ENCODE measurements around the gene AQP12B.
A peak's percentile ranks its signal among the peaks of the same experiment; 100 is the strongest.

Gene AQP12B

DNA sequence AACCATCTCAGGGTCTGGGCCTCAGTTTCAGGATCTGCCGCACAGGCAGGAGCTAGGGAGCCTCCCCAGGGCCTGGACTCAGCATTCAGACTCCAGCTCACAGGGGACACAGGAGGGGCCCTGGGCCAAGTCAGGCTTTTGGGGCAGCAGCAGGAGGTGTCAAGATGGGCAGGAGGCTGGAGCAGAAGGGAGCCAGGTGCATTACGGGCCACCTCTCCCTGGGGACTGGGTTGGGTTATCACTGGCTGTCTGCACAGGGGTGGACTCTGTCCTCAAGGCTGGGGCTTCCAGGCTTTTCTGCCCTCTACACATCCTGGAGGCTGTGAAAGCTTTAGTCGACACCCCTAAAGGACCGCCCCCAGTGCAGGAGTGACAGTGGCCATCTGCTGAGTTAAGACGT is 29.0 kb upstream of the AQP12B start:
- Histone ChIP-seq H3K9me3 (no peaks in the 10 kb centered on the region), H3K4me2 (no peak overlapping the region), H3K4me1 (peaks cover 19% of the 10 kb centered on the region), H3K36me3 (no peaks in the 10 kb centered on the region), H4K20me1 (no peaks in the 10 kb centered on the region), H3K4me3 (no peak overlapping the region), H3K9ac (no peak overlapping the region), H3K27me3 (no peaks in the 10 kb centered on the region), H3K27ac (no peak overlapping the region)
- no peak for TF ChIP-seq Cebpa-rat (IDR thresholded peaks at IDR 0.05)

DNA sequence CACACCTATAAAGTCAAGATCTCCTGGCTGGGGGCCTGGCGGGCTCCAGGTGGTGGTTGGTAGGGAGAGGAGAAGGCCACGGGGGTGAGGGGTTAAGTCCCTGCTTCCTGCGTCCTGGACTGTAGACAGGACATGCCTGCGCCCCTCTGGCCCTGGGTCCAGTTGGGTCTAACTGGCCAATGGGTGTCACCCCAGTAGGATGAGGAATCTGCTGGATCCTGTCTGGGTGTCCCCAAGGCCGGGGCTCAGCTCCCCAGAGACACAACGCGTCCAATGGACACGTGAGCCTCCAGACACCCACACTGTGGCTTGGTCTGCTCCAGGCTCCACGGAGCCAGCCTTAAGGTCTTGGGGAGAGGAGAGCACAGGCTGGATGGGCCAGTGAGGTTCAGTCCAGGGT is 28.6 kb upstream of the AQP12B start:
- no peak overlapping the region for H3K27ac ChIP-seq
- no peak overlapping the region for H3K9ac ChIP-seq
- no peak for TF ChIP-seq Cebpa-rat (IDR thresholded peaks at IDR 0.05)
- no peaks in the 10 kb centered on the region for H3K27me3 ChIP-seq
- H3K9me3 ChIP-seq, result no peaks in the 10 kb centered on the region
- no peak overlapping the region for H3K4me3 ChIP-seq
- H3K4me1 ChIP-seq, result peaks cover 18% of the 10 kb centered on the region
- H4K20me1 ChIP-seq, result no peaks in the 10 kb centered on the region
- no peaks in the 10 kb centered on the region for H3K36me3 ChIP-seq
- H3K4me2 ChIP-seq, result no peak overlapping the region

DNA sequence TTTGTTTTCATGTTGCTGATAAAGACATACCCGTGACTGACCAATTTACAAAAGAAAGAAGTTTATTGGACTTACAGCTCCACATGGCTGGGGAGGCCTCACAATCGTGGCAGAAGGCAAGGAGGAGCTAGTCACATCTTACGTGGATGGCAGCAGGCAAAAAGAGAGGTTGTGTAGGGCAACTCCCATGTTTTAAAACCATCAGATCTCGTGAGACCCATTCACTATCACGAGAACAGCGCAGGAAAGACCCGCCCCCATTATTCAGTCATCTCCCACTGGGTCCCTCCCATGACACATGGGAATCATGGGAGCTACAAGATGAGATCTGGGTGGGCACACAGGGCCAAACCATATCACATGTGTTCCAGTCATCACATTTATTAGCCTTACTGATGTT is 25.8 kb upstream of the AQP12B start:
- H3K4me2 ChIP-seq, result no peak overlapping the region
- no peaks in the 10 kb centered on the region for H3K36me3 ChIP-seq
- H3K4me3 ChIP-seq, result no peak overlapping the region
- no peak overlapping the region for H3K27ac ChIP-seq
- no peaks in the 10 kb centered on the region for H4K20me1 ChIP-seq
- H3K9ac ChIP-seq, result no peak overlapping the region
- no peak for TF ChIP-seq Cebpa-rat (IDR thresholded peaks at IDR 0.05)
- H3K9me3 ChIP-seq, result no peaks in the 10 kb centered on the region
- H3K4me1 ChIP-seq, result peaks cover 16% of the 10 kb centered on the region
- H3K27me3 ChIP-seq, result peaks cover 16% of the 10 kb centered on the region

DNA sequence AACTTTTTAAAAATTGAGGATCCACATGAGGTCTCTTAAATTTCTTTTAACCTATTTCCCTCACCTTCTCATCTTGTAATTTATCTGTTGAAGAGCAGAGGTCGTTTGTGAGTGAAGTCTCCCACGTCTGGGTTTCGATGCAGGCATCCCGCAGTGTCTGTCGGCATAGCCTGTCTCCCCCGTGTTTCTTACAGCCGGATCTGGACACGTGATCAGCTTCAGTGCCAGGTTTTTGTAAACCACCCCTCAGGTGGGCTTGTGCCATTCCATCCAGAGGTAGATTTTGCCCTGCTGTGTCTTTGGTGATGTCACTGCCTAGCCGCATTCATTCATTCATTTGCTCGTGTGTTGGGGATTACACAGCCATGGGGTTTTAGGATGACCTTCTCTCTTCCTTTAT is 25.1 kb upstream of the AQP12B start:
- H3K9ac ChIP-seq, result no peak overlapping the region
- TF ChIP-seq Cebpa-rat (IDR thresholded peaks at IDR 0.05), result no peak
- H3K4me1 ChIP-seq, result peaks cover 14% of the 10 kb centered on the region
- H3K4me3 ChIP-seq, result no peak overlapping the region
- H4K20me1 ChIP-seq, result no peaks in the 10 kb centered on the region
- H3K36me3 ChIP-seq, result no peaks in the 10 kb centered on the region
- H3K27ac ChIP-seq, result no peak overlapping the region
- no peaks in the 10 kb centered on the region for H3K9me3 ChIP-seq
- no peak overlapping the region for H3K4me2 ChIP-seq
- H3K27me3 ChIP-seq, result peaks cover 21% of the 10 kb centered on the region

DNA sequence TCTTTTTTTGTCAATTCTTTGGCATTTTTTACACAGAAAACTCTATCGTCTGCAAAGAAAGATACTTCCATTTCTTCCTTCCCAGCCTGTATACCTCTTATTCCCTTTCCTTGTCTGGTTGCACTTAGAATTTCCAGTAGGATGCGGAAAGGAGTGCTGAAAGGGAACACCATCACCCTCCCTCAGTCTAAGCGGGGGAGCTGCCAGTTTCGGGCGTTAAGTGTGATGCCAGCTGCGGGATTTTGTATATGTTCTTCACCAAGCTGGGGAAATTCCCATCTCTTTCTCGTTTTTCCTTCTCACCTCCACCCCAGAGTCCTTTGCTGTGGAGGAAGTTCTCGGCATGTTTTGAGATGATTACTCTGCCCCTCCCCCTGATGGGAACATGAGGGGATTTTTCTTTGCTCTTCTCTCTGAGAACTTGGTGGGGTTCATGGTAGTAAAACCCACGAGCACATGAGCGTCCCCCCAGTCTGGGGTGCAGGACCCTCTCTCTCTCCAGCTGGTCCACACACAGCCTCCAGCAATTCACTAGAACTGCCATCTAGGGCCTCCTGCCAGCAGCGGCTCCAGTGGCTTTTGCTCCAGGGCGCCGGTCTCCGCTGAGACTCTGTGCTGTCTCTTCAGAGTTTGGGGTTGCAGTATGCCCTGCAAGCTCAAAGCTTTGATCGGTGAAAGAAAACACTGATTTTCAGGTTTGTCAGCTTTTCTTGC is 24.5 kb upstream of the AQP12B start:
- Histone ChIP-seq H4K20me1 (no peaks in the 10 kb centered on the region), H3K9me3 (no peaks in the 10 kb centered on the region), H3K4me2 (no peak overlapping the region), H3K27me3 (peaks cover 21% of the 10 kb centered on the region), H3K4me3 (no peak overlapping the region), H3K36me3 (no peaks in the 10 kb centered on the region), H3K27ac (no peak overlapping the region), H3K4me1 (peaks cover 14% of the 10 kb centered on the region), H3K9ac (no peak overlapping the region)
- no peak for TF ChIP-seq Cebpa-rat (IDR thresholded peaks at IDR 0.05)

DNA sequence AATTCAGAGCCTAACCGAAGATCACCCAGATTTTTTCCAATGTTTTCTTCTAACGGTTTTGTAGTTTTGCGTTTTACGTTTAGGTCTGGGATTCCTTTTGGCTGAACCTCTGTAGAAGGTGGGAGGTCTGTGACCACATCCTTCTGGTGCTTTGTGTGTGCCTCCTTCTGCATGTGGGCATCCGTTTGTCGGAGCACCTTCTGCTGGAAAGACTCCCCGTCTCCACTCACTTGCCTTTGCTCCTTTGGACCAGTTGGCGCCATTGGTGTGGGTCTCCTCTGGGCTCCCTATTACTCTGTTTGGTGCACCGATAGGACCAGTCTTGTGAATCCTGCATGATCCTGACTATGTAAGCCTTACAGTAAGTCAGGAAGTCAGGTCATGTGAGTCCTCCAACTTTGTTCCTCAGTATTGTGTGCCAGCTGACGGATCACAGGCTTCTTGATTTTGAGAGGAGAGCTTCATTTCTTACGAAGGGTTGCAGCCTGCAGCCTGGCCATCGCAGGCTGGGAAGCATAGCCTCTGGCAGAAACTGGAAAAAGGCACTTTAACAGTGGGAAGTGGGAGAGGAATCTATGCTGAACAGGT is 22.6 kb upstream of the AQP12B start:
- TF ChIP-seq Cebpa-rat (IDR thresholded peaks at IDR 0.05), result no peak
- no peak overlapping the region for H3K9ac ChIP-seq

DNA sequence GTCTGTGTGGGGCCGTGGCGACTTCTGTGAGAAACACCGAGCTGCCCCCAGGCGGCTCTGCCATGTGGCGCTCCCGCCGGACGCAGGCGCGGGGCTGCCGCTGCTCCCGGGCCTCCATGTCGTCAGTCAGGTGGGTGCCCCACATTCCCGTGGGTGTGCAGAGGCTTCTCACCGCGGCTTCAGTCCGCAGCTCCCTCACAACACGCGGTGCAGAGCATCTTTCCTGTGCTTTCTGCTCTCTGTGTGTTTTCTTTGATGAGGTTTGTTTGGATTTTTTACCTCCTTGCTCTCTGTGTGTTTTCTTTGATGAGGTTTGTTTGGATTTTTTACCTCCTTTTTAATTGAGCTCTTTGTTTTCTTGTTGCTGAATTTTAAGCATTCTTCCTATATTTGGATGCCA is 22.0 kb upstream of the AQP12B start:
- Histone ChIP-seq H3K4me1 (peaks cover 14% of the 10 kb centered on the region), H4K20me1 (no peaks in the 10 kb centered on the region), H3K4me3 (no peak overlapping the region), H3K4me2 (peak overlapping the region; percentile 60), H3K36me3 (no peaks in the 10 kb centered on the region), H3K27me3 (peaks cover 21% of the 10 kb centered on the region), H3K27ac (no peak overlapping the region), H3K9ac (no peak overlapping the region), H3K9me3 (no peaks in the 10 kb centered on the region)
- TF ChIP-seq Cebpa-rat (IDR thresholded peaks at IDR 0.05), result no peak

More for the DNA sequence above, 22.6 kb upstream of the AQP12B start:
- Histone ChIP-seq H4K20me1 (no peaks in the 10 kb centered on the region), H3K27ac (no peak overlapping the region), H3K4me2 (peak overlapping the region; percentile 60), H3K36me3 (no peaks in the 10 kb centered on the region), H3K27me3 (peaks cover 21% of the 10 kb centered on the region), H3K9me3 (no peaks in the 10 kb centered on the region), H3K4me1 (peaks cover 14% of the 10 kb centered on the region), H3K4me3 (no peak overlapping the region)

DNA sequence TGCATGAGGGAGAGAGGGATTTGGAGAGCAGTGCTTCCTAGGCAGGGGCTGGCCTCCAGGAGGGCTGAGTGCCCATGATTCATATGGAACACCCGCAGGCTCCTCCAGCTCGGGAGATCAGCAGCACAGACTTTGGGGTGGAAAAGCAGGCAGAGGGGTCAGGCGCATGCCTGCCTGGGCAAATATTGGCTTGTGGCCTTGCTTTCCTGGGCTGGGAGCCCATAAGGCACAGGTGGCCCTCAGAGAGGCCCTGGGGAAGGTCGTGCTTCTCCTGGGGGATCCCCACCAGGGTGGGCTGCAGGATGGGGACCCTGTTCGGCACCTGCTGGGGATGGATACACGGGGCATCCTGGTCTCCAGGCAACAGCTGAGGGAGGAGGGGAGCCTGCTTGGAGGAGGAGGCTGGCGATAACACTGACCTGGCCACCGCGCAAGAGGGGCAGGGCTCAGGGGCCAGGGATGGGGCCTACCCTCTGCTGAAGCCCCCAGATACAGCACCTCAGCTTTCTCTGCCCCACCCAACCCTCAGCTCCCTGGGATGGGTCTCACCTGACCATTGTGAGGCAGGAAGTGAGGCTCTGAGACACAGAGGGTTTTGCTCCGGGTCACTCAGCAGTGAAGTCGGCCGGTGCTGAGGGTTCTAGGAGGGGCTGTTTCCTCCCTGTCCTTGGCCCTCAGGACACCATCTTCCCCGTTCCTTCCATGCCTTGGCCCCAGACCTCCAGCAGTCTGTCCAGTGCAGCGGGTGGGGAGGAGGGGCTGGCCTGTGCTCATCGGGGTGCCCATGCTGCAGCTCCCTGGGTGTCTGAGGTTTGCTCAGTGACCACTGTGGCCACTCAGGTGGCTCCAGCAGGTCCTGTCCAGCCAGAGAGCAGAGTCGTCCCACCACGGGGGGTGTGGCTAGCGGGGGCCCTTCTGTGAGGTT is 21.0 kb upstream of the AQP12B start:
- H3K27ac ChIP-seq, result no peak overlapping the region
- H3K9ac ChIP-seq, result no peak overlapping the region
- peaks cover 14% of the 10 kb centered on the region for H3K4me1 ChIP-seq
- H3K9me3 ChIP-seq, result no peaks in the 10 kb centered on the region
- no peak overlapping the region for H3K4me2 ChIP-seq
- H3K27me3 ChIP-seq, result peaks cover 21% of the 10 kb centered on the region
- no peak for TF ChIP-seq Cebpa-rat (IDR thresholded peaks at IDR 0.05)
- H3K4me3 ChIP-seq, result no peak overlapping the region
- no peaks in the 10 kb centered on the region for H3K36me3 ChIP-seq
- H4K20me1 ChIP-seq, result no peaks in the 10 kb centered on the region

DNA sequence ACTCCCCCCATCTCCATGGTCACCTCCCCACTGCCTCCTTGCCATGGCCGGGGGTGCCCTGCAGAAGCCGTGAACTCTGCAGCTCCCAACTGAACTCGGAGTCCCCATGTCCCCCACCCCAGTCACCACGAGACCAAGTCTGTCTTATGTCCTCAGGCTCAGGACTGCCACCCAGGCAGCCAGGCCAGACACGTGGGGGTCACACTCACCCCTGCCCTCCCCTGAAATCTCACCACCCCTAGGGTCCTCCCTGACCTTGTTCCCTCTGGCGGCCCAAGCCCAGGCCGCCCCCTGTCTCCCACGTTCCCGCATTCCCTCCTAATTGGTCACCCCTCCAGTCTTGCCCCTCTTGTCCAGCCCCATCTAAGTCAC is 19.9 kb upstream of the AQP12B start:
- no peaks in the 10 kb centered on the region for H4K20me1 ChIP-seq
- H3K4me2 ChIP-seq, result no peak overlapping the region
- H3K4me1 ChIP-seq, result peaks cover 14% of the 10 kb centered on the region
- TF ChIP-seq Cebpa-rat (IDR thresholded peaks at IDR 0.05), result no peak
- peaks cover 21% of the 10 kb centered on the region for H3K27me3 ChIP-seq
- no peaks in the 10 kb centered on the region for H3K9me3 ChIP-seq
- no peak overlapping the region for H3K4me3 ChIP-seq
- H3K9ac ChIP-seq, result no peak overlapping the region
- no peak overlapping the region for H3K27ac ChIP-seq
- no peaks in the 10 kb centered on the region for H3K36me3 ChIP-seq
